RPMI7951 (cell line): Measurements from ENCODE around the gene LSP1. TPM values are rescaled to one million over a fixed set of nuclear protein-coding genes. Genes with fewer than 3 reads are reported as not detected.
"Not testable (repeated sequence)": the region's sequence is repeated elsewhere in the genome, so short reads cannot be mapped to it uniquely, and the experiment has no call there.

Experiments
- DNase-seq: peaks from one replicate; pipeline ENCODE4 v3.0.0-alpha.2; 2012; ENCODE audit warnings: low read depth
- total RNA-seq: library from RNA; depleted of rRNA; stranded (reverse); fragments of >200 nt; shearing (Covaris generic); gene quantifications from 2 replicates; pipeline ENCODE4 v1.2.3, GENCODE V29; 2014

The LSP1 gene
- total RNA-seq, 1 experiment from 2014 or later, result 3.8 TPM

GRCh38 chr11:1864231-1864630, 11.3 kb downstream of the LSP1 start:
- peak; percentile 39 for DNase-seq

- DNase-seq, result no peak
Observed at GRCh38 chr11:1864831-1865665, 12.2 kb downstream of the LSP1 start.

GRCh38 chr11:1866226-1866625, 13.3 kb downstream of the LSP1 start:
- DNase-seq, result no peak

GRCh38 chr11:1866776-1867175, 13.9 kb downstream of the LSP1 start:
- DNase-seq, result no peak

GRCh38 chr11:1867381-1867780, 14.5 kb downstream of the LSP1 start:
- DNase-seq, result no peak

- no peak for DNase-seq
Observed at GRCh38 chr11:1868056-1868635, 15.3 kb downstream of the LSP1 start.

- DNase-seq, result peak; percentile 60
Observed at GRCh38 chr11:1868636-1869291, 15.9 kb downstream of the LSP1 start.

- peak; percentile 34 for DNase-seq
Observed at GRCh38 chr11:1869427-1870325, 16.8 kb downstream of the LSP1 start.

GRCh38 chr11:1870326-1870696, 17.4 kb downstream of the LSP1 start:
- no peak for DNase-seq

- peak; percentile 71 for DNase-seq
Observed at GRCh38 chr11:1870721-1871466, 18.0 kb downstream of the LSP1 start.

- no peak for DNase-seq
Observed at GRCh38 chr11:1871531-1871930, 18.6 kb downstream of the LSP1 start.

- no peak for DNase-seq
Observed at GRCh38 chr11:1872267-1872985, 19.5 kb downstream of the LSP1 start.

- peak; percentile 35 for DNase-seq
Observed at GRCh38 chr11:1873048-1873812, 20.3 kb downstream of the LSP1 start.

GRCh38 chr11:1873813-1874150, 20.9 kb downstream of the LSP1 start:
- not testable (repeated sequence) for DNase-seq

GRCh38 chr11:1874441-1875092, 21.7 kb downstream of the LSP1 start:
- not testable (repeated sequence) for DNase-seq

- DNase-seq, result no peak
Observed at GRCh38 chr11:1875093-1875850, 22.4 kb downstream of the LSP1 start.

GRCh38 chr11:1875851-1876301, 23.0 kb downstream of the LSP1 start:
- DNase-seq, result not testable (repeated sequence)

GRCh38 chr11:1876361-1877063, 23.6 kb downstream of the LSP1 start:
- DNase-seq, result peak; percentile 47
